ENCODE measurements around the gene HDLBP. TPM values are rescaled to one million over a fixed set of nuclear protein-coding genes. Genes with fewer than 3 reads are reported as not detected.

HDLBP gene
- total and polyA plus RNA-seq, 12 donors = 206 to 419 (median 353) TPM

DNA sequence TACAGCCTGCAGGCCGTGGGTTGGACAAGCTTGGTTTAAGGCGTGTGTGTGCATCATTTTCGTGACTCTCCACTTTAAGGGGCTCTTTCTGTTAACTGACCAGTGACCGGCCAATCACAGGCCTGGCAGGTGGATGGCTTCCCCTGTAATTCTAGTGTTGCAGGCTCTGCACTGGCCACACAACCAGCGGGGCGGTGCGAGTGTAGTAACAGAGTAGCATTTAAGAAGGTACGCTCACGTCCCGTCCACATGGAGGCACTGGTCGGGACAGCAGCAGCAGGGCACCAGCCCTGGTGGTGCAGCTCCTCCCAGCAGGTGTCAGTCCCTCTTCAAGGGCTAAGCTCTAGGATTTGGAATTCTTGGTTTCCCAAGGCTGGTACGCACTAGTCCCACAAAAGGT, 135.0 kb downstream of the HDLBP start:
- Histone ChIP-seq H3K27me3 (no peaks in the 10 kb centered on the region), H3K27ac (no peak overlapping the region), H3K9me3 (no peaks in the 10 kb centered on the region), H3K4me3 (no peak overlapping the region), H3K4me1 (no peaks in the 10 kb centered on the region), H3K36me3 (peaks cover 0 to 76% (median 11%) of the 10 kb centered on the region in 9 donors)
- WGBS, 2 donors = 90 to 93% methylated on average over 12 of the region's 12 CpGs
- DNase-seq (no peak), ATAC-seq (no peak)
- TF ChIP-seq CTCF (IDR thresholded peaks at IDR 0.05) = no peak
- intact Hi-C loops (cut with DNase I) = no loop called here

DNA sequence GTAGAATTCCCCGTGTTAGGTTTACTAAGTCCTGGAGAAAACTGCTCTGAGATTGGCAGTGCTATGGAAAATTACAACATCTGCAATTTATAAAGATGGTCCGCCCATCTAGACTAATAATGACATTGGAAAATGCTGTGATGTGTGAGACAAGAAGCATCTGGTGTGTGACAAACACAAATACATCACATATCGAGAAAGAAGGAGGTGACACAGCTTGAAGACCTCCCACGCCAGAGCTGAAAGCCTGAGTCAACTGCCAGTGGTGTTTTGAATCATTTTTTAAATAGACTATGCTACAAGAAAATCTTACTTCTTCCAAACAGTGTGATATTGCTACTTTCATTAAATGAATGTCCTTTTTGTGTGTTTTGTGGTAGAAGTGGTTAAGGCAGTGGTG, 135.6 kb downstream of the HDLBP start:
- ATAC-seq (peak in 4 of 8 donors; percentile 46 to 66 (median 51)), DNase-seq (no peak)
- Histone ChIP-seq H3K27ac (no peak overlapping the region), H3K9me3 (no peaks in the 10 kb centered on the region), H3K4me3 (no peak overlapping the region), H3K27me3 (no peaks in the 10 kb centered on the region), H3K4me1 (no peaks in the 10 kb centered on the region), H3K36me3 (peaks cover 0 to 82% (median 17%) of the 10 kb centered on the region in 9 donors)
- 77 to 80% methylated on average over 4 of the region's 4 CpGs for WGBS, 2 donors
- TF ChIP-seq CTCF (IDR thresholded peaks at IDR 0.05) = no peak
- intact Hi-C loops (cut with DNase I) = no loop called here

DNA sequence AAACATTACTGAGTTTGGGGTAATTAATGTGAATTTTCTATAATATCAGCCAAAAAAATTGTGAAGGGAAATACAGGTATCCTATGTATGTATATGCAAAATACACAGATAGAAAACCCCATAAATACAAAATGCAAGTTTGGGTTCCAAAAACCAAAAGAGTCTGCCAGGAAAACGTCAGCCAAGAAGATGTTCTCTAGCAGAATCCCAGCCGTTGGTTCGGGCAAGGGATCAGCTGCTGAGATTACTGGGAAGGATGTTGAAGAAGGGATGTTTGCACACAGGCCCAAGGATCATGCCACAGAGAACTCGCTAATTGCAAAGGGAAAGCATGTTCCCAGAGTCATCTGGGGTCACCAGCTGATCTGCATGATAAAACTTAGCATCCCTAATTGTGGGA, 136.5 kb downstream of the HDLBP start:
- Histone ChIP-seq H3K9me3 (no peaks in the 10 kb centered on the region), H3K27me3 (no peaks in the 10 kb centered on the region), H3K4me1 (no peaks in the 10 kb centered on the region), H3K27ac (peak overlapping the region in 1 of 10 donors; percentile 41), H3K4me3 (no peak overlapping the region), H3K36me3 (peaks cover 0 to 92% (median 17%) of the 10 kb centered on the region in 9 donors)
- TF ChIP-seq CTCF (IDR thresholded peaks at IDR 0.05) = no peak
- DNase-seq (no peak), ATAC-seq (peak in 1 of 8 donors; percentile 29)
- WGBS, 2 donors = 73 to 85% methylated on average over 4 of the region's 4 CpGs
- intact Hi-C loops (cut with DNase I) = no loop called here

GRCh38 chr2:241177526-241178334, 137.7 kb downstream of the HDLBP start:
- Histone ChIP-seq H3K27ac (no peak overlapping the region), H3K9me3 (no peaks in the 10 kb centered on the region), H3K4me1 (no peaks in the 10 kb centered on the region), H3K36me3 (peaks cover 0 to 89% (median 17%) of the 10 kb centered on the region in 9 donors), H3K4me3 (no peak overlapping the region), H3K27me3 (no peaks in the 10 kb centered on the region)
- no peak for TF ChIP-seq CTCF (IDR thresholded peaks at IDR 0.05)
- 95 to 97% methylated on average over 12 of the region's 12 CpGs for WGBS, 2 donors
- ATAC-seq = no peak
- no peak for DNase-seq
- intact Hi-C loops (cut with DNase I) = no loop called here

Other genes with a start within 250 kb of the HDLBP start
- gene MTERF4, start 213.4 kb downstream of the HDLBP start, total RNA-seq = 10 to 100 TPM; 18.9 to 27.1 (median 23.2) TPM
- gene MTERF4, start 213.4 kb downstream of the HDLBP start, polyA plus RNA-seq = 10 to 100 TPM; 18.5 to 22.9 TPM
- 1 to 10 TPM; 1.0 to 4.5 (median 1.5) TPM for gene PASK, start 166.2 kb downstream of the HDLBP start, total RNA-seq
- 1 to 10 TPM in 1 of 2 donors, under 1 TPM in 1; 0.93 to 2.5 TPM for gene PASK, start 166.2 kb downstream of the HDLBP start, polyA plus RNA-seq
- 10 to 100 TPM; 64.1 to 91.3 (median 78.3) TPM for gene PPP1R7, start 165.2 kb downstream of the HDLBP start, total RNA-seq
- gene PPP1R7, start 165.2 kb downstream of the HDLBP start, polyA plus RNA-seq = 10 to 100 TPM; 77.0 to 77.5 TPM
- gene ANO7, start 127.0 kb downstream of the HDLBP start, total RNA-seq = 1 to 10 TPM in 8 of 10 donors, under 1 TPM in 2; 0.92 to 3.0 (median 2.0) TPM
- gene ANO7, start 127.0 kb downstream of the HDLBP start, polyA plus RNA-seq = under 1 TPM; 0.61 to 0.73 TPM
- gene SEPTIN2, start 253 bp upstream of the HDLBP start, total RNA-seq = 100 to 1,000 TPM; 177 to 249 (median 194) TPM
- gene SEPTIN2, start 253 bp upstream of the HDLBP start, polyA plus RNA-seq = 100 to 1,000 TPM; 100 to 128 TPM
- gene FARP2, start 40.6 kb upstream of the HDLBP start, total RNA-seq = 10 to 100 TPM; 14.4 to 23.6 (median 19.4) TPM
- gene FARP2, start 40.6 kb upstream of the HDLBP start, polyA plus RNA-seq = 10 to 100 TPM in 1 of 2 donors, 1 to 10 TPM in 1; 7.1 to 10.5 TPM
- gene STK25, start 192.9 kb upstream of the HDLBP start, total RNA-seq = 100 to 1,000 TPM in 1 of 10 donors, 10 to 100 TPM in 9; 66.1 to 104 (median 81.9) TPM
- 100 to 1,000 TPM; 129 to 147 TPM for gene STK25, start 192.9 kb upstream of the HDLBP start, polyA plus RNA-seq
- 10 to 100 TPM in 1 of 10 donors, 1 to 10 TPM in 9; 2.3 to 15.6 (median 3.3) TPM for gene BOK, start 243.1 kb upstream of the HDLBP start, total RNA-seq
- gene BOK, start 243.1 kb upstream of the HDLBP start, polyA plus RNA-seq = 10 to 100 TPM in 1 of 2 donors, 1 to 10 TPM in 1; 1.6 to 10.3 TPM

Data from heart right ventricle (tissue), 16 donors.